Urinary bladder (tissue), 4 donors: ENCODE measurements around the gene CFAP92. TPM values are rescaled to one million over a fixed set of nuclear protein-coding genes. Genes with fewer than 3 reads are reported as not detected.

Experiments used
- DNase-seq: peaks from one replicate; pipeline ENCODE4 v3.0.0-alpha.2; 2015; ENCODE audit errors: extremely low spot score
- H3K27ac ChIP-seq: one replicate; pipeline ENCODE4 v1.5.1; 2013; ENCODE audit warnings: low read depth, mild to moderate bottlenecking, moderate library complexity
- H3K36me3 ChIP-seq: one replicate; pipeline ENCODE4 v1.6.1; 2013; ENCODE audit warnings: mild to moderate bottlenecking, moderate library complexity; ENCODE audit not compliant: insufficient read depth
- H3K4me1 ChIP-seq: one replicate; pipeline ENCODE4 v1.6.1; 2013; ENCODE audit warnings: mild to moderate bottlenecking, moderate library complexity; ENCODE audit not compliant: insufficient read depth
- H3K4me3 ChIP-seq: one replicate; pipeline ENCODE4 v1.5.1; 2013; ENCODE audit warnings: low read depth, low read length
- WGBS: extraction: QIAGEN DNeasy Blood & Tissue Kit; methylation state at CpG from one replicate; pipeline ENCODE4 v1.1.7; 2013; 5-methylcytosine and 5-hydroxymethylcytosine counted together
- polyA plus RNA-seq: library from polyadenylated mRNA; stranded (reverse); fragments of 200-250 nt; gene quantifications from one replicate; pipeline ENCODE4 v1.2.3, GENCODE V29; 2013
- total RNA-seq: library from RNA; depleted of rRNA; stranded (reverse); fragments of >200 nt; gene quantifications from one replicate; pipeline ENCODE4 v1.2.3, GENCODE V29; 2014
- donor health status: healthy with polysubstance abuse.
- donor health status: healthy.

CFAP92 gene
- total and polyA plus RNA-seq, 2 donors = 0.62 to 1.9 TPM

DNA sequence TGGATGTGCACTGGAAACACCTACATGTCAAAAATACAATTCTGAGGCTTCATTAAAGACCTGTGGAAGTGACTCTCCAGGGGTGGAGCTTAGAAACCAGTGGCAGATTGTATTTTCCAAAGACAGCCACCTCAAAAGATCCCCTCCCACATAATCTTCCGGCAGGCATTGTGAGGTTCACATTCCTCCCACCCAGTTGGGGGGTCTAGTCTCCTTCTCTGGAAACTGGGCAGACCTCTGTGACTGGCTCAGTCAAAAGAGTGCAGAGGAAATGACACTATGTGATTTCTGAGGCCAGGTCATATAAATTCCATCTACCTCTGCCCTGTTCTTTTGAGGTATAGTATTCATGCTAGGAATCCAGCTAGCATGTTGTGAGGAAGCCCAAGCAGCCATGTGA, 1.9 kb upstream of the CFAP92 start:
- Histone ChIP-seq H3K4me3 (no peak overlapping the region), H3K4me1 (no peaks in the 10 kb centered on the region), H3K36me3 (no peaks in the 10 kb centered on the region), H3K27ac (no peak overlapping the region)
- no peak for DNase-seq
- 91% methylated on average over 1 of the region's 1 CpG for WGBS

DNA sequence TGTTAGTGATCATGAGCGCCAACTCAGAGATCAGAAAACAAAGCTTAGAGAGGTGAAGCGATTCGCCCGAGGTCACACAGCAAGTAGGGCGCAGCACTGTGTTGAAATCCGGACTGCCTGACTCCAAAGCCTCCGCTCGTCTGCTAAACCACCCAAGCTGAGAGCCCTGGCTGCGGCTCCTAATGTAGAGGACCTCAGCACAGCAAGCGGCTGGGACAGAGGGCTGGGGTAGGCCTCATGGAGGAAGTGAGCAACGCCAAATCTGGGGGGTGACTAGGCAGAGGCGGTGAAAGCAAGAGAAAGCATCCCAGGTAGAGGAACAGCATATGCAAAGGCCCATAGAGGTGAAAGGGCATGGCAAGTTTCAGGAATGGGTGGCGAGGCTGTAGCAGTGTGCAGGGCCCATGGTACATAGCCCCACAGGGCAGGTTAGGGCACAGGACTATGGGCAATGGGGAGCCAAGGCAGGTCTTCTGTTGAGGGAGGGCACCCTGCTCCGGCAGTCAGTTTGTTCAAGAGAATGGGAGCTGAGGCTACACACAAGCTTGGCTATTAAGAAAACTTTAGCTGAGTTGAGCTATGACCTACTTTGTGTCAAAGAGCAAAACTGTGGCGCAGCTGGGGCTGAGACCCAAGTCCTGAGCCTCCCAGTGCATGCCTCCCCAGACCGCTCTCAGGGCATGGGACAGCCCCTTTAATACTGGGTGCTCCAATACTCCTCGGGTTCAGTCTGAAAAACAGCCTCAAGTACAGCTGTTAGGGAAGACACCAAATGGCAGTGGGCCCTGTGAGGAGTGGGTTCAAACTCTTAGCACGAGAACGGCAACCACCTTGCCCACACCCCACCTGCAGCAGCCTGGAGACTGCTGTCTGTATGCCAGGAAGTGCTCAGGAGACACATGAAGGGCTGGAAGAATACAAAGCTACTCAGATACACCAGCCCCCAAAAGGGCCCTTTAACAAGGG, 988 bp upstream of the CFAP92 start:
- no peak overlapping the region for H3K4me3 ChIP-seq
- no peak overlapping the region for H3K27ac ChIP-seq
- no peaks in the 10 kb centered on the region for H3K4me1 ChIP-seq
- H3K36me3 ChIP-seq = no peaks in the 10 kb centered on the region
- 84% methylated on average over 19 of the region's 19 CpGs for WGBS
- DNase-seq = no peak

DNA sequence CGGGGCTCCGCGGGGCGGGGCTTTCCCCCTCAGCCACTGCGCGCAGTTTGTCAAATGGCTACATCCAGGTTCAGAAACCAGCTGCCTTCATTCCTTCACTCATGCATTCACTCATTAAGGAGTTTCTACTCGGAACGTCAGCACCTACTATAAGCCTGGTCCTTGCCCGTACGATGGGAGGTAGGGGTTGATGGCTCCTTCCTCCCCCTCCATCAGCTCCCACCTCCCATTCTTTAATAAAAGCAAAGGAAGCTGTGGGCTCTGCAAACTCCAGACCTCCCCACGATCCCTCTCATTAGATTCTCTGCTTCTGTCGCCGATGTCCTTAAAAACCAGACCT, 267 bp upstream of the CFAP92 start:
- Histone ChIP-seq H3K4me3 (peak overlapping the region; percentile 39), H3K4me1 (no peaks in the 10 kb centered on the region), H3K36me3 (no peaks in the 10 kb centered on the region), H3K27ac (no peak overlapping the region)
- DNase-seq = no peak
- WGBS = 3% methylated on average over 13 of the region's 13 CpGs

DNA sequence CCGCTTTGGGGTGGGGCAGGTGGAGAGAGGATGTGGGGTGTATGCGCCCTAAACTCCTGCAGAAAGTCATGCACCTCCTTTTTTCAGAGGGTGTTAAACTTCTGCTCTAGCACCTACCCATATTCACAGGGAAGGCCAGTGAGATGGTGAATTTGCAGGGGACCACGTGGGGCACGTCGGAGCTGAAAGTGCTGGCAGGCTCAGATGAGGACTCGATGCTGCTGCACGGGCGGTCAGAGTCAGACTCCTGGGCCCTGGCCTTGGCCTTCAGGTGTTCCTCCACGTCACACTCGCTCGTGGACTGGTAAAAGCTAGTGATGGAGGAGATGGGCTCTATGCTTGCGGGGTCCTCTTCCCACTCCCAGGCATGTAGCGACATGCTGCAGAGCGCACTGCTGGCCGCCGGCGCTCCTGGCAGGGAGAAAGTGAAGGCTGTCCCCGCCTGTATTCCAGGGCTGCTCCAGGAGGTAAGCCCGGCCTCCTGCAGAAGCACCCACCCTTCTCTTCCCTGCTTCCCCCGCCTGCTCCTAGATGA, 883 bp downstream of the CFAP92 start:
- no peaks in the 10 kb centered on the region for H3K36me3 ChIP-seq
- DNase-seq = no peak
- H3K4me3 ChIP-seq = no peak overlapping the region
- no peaks in the 10 kb centered on the region for H3K4me1 ChIP-seq
- no peak overlapping the region for H3K27ac ChIP-seq
- 79% methylated on average over 20 of the region's 20 CpGs for WGBS

DNA sequence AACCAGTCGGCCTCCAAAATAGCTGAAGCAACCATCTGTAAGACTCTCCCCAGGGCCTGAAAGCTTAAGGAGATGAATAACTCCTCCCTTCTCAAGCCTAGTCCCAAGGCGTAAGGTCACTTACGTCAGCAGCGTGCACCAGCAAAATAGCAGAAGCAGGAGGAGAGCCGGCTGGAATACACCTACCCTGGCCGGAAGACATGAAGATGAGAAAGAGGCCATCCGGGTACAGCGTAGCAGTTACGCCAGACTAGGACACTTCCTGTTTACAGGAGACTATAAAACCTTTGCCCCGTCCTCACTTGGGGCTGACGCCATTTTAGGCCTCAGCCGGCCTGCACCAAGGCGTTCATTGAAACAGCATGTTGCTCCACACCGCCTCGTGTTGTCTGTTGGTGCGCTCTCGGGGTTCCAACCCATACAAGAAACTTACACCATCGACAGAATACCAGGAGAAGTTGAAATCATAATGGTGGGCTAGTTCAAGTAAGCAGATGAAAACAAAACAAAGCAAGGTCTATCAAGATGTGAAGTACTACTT, 2.5 kb downstream of the CFAP92 start:
- WGBS = 92% methylated on average over 18 of the region's 18 CpGs
- Histone ChIP-seq H3K27ac (no peak overlapping the region), H3K4me1 (no peaks in the 10 kb centered on the region), H3K4me3 (no peak overlapping the region), H3K36me3 (no peaks in the 10 kb centered on the region)
- no peak for DNase-seq

DNA sequence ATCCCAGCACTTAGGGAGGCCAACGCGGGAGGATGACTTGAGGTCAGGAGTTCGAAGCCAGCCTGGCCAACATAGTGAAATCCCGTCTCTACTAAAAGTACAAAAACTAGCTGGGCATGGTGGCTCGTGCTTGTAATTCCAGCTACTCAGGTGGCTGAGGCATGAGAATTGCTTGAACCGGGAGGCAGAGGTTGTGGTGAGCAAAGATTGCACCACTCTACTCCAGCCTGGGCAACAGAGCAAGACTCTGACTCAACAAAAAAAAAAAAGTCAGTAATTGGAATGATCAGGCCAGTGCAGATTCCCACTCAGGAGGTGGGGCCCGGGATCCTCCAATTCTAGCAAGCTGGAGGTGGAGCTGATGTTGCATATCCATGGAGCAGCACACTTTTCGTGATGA, 5.6 kb downstream of the CFAP92 start:
- no peak for DNase-seq
- Histone ChIP-seq H3K4me3 (no peak overlapping the region), H3K4me1 (no peaks in the 10 kb centered on the region), H3K36me3 (no peaks in the 10 kb centered on the region), H3K27ac (no peak overlapping the region)
- 94% methylated on average over 8 of the region's 8 CpGs for WGBS

DNA sequence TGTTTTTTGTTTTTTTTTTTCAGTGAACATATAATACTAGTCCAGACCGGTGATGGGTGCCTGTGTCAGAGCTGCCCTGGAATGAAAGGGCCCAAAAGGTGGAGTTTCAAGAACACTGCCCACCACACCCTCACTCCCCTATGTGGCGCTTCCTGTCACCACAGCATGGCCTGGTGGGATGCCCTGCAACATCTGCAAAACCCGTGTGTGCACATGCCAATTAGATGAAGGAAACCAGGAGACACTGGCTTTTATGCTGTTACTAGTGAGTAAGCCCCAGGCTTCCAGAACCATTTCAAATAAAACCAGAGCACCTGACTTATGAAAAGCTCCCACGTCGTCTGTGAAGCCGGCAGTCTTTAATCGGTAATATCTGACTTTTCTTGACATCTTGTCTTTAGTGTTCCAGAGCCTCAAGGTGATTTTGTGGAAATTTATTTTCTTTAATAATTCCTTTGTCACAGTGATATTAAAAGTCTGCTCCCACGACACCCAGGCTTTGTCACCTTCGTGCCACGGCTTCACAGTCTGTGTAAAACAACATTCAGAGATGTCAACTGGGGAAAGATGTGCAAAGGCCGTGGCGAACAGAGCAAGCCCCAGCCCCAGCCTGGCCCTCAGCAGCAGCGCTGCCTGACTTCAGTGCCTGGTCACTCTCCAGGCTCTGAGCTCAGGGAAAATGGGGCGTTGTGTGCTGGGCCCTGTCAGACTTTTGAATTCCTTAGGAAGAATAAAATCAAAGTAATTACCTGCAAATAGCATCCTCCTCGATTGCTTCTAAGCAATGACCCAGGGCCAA, 6.4 kb downstream of the CFAP92 start:
- H3K4me1 ChIP-seq = no peaks in the 10 kb centered on the region
- DNase-seq = no peak
- H3K36me3 ChIP-seq = no peaks in the 10 kb centered on the region
- no peak overlapping the region for H3K27ac ChIP-seq
- WGBS = 92% methylated on average over 15 of the region's 15 CpGs
- H3K4me3 ChIP-seq = no peak overlapping the region

DNA sequence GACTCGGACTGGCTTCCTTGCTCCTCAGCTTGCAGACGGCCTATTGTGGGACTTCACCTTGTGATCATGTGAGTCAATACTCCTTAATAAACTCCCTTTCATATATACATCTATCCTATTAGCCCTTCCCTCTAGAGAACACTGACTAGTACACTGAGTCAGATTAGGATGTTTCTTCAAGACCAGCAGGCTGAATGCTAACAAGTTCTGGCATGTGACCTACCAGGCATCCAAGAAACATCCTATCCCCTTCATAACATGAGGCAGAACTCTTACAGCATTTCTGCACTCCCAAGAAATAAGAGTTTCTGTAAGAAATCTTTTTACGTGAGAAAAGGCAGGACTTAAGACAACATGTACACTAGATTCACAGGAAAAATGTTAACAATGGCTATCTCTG, 9.3 kb downstream of the CFAP92 start:
- no peaks in the 10 kb centered on the region for H3K36me3 ChIP-seq
- no peaks in the 10 kb centered on the region for H3K4me1 ChIP-seq
- H3K27ac ChIP-seq = no peak overlapping the region
- no peak for DNase-seq
- WGBS = 81% methylated on average over 3 of the region's 3 CpGs
- H3K4me3 ChIP-seq = no peak overlapping the region

DNA sequence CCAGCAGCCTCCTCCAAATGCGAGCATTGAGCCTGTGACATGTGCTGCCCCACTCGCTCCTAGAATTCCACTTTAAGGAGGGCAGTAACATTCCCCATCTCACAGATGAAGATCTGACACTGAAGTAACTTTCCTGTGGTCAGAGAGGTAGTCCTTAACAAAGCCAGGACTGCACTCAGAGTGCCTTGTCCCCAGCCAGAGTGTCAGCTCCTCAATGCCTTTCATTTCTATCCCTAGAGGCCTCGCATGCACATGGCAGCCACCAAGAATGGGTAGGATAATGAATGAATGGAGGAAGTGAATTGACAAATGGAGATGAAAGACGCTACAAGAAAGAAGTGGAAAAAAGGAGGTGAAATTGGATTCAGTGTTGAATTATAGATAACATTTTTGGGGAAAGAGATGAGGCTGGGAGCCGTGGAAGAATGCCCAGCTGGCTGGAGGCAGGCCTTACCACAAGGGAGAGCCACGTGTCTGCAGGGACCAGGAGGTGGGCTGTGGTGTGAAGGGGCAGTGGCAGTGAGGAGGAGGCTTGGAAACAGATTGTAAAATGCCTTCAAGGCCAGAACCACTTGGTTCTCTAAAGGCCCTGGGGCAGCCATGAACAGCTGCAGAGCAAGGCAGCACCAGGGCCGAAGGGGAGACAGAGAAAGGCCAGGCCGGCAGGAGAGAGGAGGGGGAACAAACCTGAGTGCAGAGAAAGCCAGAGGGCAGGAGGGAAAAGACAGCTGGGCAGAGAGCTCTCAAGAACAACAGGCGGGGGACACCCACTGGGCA, 10.4 kb downstream of the CFAP92 start:
- Histone ChIP-seq H3K4me3 (no peak overlapping the region), H3K4me1 (no peaks in the 10 kb centered on the region), H3K36me3 (no peaks in the 10 kb centered on the region), H3K27ac (no peak overlapping the region)
- WGBS = 87% methylated on average over 9 of the region's 9 CpGs
- DNase-seq = no peak

DNA sequence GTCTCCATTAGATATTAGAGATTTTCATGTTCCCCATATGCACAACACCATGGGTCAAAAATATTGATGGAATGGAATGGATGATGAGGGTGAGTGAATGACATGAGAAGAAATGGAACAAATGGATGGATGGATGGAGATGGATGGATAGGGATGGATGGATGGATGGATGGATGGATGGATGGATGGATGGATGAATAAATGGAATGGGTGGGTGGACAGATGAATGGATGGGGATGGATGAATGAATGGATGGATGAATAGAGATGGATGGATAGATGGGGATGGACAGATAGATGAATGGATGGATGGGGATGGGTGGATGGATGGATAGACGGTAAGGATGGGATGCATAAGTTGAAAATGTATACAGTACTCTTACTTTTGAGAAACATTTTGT, 18.6 kb downstream of the CFAP92 start:
- WGBS = 96% methylated on average over 1 of the region's 1 CpG
- H3K4me1 ChIP-seq = no peaks in the 10 kb centered on the region
- H3K36me3 ChIP-seq = no peaks in the 10 kb centered on the region
- no peak overlapping the region for H3K27ac ChIP-seq
- DNase-seq = no peak
- H3K4me3 ChIP-seq = no peak overlapping the region

DNA sequence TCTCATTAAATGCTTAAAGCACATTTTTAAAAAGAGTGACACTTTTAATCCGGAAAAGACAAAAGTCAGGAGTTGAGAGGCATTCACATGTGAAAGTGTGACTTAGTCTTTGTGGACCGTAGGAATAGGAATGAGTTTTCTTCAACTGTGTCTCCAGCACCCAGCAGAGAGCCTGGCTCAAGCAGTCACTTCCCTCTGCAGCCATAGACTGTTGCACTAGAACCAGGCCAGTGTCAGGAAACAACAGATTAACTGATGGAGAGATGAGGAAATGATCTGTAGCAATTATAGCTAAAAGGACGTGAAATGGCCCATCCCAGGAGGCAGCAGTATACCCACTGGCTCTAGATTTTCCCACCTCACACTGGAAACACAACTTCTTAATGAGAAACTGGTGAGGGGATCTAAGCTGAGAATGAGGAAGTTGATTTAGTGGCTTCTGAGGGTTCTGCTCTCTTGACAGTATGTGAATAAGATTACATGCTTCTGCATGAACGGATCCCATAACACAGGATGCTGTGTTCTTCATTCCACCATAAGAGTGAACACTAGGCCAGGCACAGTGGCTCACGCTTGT, 19.8 kb downstream of the CFAP92 start:
- Histone ChIP-seq H3K36me3 (no peaks in the 10 kb centered on the region), H3K27ac (no peak overlapping the region), H3K4me3 (no peak overlapping the region), H3K4me1 (no peaks in the 10 kb centered on the region)
- no peak for DNase-seq
- WGBS = 69% methylated on average over 5 of the region's 5 CpGs

DNA sequence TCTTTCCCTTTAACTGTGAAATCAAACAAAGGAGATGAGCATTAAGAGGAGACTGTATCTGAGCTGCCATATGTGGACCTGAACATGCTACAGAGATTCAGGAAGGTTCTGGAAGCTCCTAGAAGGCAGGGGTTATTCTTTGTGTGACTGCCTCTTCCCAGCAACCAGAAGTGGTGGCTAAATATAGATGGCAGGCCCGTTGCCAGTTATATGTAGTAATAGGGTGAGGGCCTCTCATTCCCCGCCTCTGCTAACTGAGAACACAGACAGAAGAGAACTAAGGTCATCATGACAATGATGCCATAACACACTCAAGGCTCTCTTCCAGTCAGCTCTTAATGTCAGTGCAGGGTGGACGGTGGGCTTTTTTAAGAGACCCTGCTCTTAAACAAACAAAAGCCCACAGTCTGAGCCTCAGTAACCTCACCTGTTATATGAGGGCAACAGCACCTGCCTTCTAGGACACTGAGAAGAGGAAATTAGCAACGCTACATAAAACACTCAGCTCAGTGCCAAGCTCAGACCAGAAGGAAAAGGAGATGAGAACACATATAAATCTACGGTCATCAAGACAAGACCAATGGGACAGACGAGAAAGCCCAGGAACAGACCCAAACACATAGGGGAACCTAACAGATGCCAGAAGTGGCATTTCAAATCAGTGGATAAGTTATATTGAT, 22.3 kb downstream of the CFAP92 start:
- Histone ChIP-seq H3K36me3 (no peaks in the 10 kb centered on the region), H3K4me1 (no peaks in the 10 kb centered on the region), H3K27ac (no peak overlapping the region), H3K4me3 (no peak overlapping the region)
- WGBS = 42% methylated on average over 6 of the region's 6 CpGs
- no peak for DNase-seq
